Tibial nerve (tissue), 3 donors: ENCODE data around the gene MAPK11.

Experiments used
- POLR2A ChIP-seq, 2 donors: fragments of 450-650 bp; IDR thresholded peaks; one replicate each; pipeline ENCODE4 v1.6.1; 2017; ENCODE audit warnings: antibody characterized with exemption in 2 of 2, mild to moderate bottlenecking in 2 of 2, moderate library complexity in 2 of 2
- TF ChIP-seq, protein P1 (sequence below), 5 experiments: fragments of 200-600 bp in 3 of 5; fragments of 450-650 bp in 2 of 5; sonication (generic) in 3 of 5; IDR thresholded peaks; one replicate each; pipeline ENCODE4 v1.5.1; 2016 to 2019; ENCODE audit warnings: antibody characterized with exemption in 5 of 5, mild to moderate bottlenecking in 3 of 5, moderate library complexity in 2 of 5

GRCh38 chr22:50227579-50228215 lies 42.5 kb downstream of the MAPK11 start:
- TF ChIP-seq, protein P1, sequence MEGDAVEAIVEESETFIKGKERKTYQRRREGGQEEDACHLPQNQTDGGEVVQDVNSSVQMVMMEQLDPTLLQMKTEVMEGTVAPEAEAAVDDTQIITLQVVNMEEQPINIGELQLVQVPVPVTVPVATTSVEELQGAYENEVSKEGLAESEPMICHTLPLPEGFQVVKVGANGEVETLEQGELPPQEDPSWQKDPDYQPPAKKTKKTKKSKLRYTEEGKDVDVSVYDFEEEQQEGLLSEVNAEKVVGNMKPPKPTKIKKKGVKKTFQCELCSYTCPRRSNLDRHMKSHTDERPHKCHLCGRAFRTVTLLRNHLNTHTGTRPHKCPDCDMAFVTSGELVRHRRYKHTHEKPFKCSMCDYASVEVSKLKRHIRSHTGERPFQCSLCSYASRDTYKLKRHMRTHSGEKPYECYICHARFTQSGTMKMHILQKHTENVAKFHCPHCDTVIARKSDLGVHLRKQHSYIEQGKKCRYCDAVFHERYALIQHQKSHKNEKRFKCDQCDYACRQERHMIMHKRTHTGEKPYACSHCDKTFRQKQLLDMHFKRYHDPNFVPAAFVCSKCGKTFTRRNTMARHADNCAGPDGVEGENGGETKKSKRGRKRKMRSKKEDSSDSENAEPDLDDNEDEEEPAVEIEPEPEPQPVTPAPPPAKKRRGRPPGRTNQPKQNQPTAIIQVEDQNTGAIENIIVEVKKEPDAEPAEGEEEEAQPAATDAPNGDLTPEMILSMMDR (IDR thresholded peaks at IDR 0.05) = no peak
- no peak for TF ChIP-seq POLR2A (IDR thresholded peaks at IDR 0.05)
